ENCODE results near the gene MMP10.

The MMP10 gene

DNA sequence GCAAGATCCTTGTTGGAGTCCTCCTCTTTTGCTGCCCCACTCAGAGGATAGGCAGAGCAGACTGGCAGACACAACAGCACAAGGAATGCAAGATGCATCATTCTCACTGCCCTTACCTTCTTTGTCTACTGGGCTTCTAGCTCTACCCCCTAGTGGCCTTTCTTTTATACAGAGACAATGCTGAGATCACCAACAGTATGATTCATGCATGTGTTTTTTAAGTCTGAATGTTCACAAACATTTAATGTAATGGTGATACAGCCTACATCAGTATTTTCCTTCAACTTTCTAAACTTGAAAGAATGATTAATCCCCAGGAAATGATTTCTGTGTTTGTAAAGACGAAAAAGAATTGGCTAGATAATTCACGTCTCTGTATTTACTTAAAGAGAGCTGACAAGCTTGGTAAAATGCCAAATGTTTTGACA is at the start of gene MMP10:
TSS of gene MMP10 (minus strand) at position 138 of the 428 bp plus-strand sequence. CDS start at position 101, 37 bp downstream.
- DNase-seq: no peak

DNA sequence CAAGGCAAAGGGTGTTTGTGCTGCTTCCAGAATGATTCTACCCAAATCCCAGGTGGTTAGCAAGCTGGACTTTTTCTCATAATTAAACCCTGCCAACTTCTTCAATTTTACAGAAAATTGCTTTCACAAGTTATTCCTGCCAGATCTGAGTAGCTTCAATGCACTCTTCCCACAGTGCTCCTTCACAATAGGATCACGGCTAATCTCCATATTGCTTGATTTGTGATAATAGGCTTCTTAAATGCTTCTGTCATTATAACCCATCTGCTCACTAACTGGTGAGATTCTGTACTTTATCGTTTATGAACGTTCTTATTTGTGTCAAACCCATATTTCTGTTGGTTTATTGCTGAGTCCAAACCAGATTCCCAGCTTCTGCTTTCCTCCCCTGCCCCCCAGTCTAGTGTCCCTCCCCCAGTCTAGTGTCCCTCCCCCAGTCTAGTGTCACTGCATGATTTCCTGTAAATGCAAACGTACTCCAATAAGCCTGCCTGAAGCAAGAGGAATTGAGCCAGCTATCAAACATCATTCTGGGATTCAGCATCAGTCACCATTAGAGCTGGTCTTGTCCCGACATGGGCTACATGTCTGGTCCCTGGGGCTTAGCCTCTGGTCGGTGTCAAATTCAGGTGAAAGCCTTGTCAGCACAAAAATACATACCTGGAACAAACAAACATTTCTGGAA is 49.0 kb upstream of the MMP10 start:
- DNase-seq: no peak

DNA sequence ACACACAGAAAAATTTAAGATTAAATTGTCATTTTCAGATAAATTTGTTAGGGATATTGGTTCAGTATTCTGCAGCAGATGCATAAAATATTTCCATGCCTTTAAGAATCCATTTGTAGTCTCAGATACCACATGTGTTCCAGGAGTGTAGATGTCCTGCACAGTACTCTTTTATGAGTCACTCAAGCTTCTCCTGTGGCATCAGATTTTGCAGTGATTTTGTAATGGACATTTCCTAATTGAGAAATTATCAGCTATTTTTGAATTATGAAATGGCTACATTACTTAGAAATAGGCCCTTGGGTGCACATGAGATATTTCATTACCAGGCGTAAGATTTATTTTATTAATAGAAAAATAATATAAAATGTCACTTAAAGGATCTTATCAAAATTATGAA is 44.1 kb upstream of the MMP10 start:
- DNase-seq: no peak

DNA sequence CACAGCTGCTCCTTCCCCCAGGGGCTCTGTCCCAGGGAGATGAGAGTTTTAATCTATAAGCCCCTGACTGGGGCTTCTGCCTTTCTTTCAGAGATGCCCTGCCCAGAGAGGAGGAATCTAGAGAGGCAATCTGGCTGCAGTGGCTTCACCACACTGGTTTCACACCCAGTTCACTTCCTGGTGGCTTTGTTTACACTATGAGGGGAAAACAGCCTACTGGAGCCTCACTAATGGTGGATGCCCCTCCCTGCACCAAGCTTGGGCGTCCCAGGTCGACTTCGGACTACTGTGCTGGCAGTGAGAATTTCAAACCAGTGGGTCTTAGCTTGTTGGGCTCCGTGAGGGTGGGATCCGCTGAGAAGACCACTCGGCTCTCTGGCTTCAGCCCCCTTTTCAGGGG is 39.1 kb upstream of the MMP10 start:
- no peak for DNase-seq

DNA sequence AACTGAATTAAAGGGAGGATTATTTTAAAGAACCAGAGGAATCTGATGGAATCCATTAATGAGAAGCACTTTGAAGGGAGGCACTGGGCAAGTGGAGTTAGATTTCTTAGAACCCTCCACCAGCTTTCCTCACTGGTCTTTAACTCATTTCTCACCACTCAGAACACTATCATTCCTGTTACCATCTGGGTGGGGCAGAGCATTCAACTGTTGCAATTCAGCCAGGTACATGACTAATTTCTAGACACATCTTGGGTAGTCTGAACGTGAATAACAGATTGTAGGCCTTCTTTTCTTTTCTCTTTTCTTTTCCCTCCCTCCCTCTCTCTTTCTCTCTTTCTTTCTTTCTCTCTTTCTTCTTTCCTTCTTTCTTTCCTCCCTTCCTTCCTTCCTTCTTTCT is 33.1 kb upstream of the MMP10 start:
- no peak for DNase-seq

DNA sequence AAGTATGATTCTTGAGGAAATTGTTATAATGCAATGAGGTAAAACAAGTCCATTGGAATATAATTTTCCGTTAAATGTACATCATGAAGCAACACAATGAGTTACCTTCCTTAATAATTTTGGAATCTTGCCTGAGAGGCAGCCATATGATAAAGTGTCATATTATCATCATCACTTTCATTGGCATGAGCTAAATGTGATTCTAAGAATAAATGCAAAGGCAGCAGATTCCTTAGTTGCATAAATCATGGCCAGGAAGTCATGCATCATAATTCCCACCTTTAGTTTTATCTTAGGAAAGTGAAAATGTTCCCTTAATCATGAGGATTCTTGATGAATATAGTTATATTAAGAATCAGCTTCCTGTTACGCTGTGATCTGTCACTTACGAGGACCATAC is 31.8 kb upstream of the MMP10 start:
- no peak for DNase-seq

DNA sequence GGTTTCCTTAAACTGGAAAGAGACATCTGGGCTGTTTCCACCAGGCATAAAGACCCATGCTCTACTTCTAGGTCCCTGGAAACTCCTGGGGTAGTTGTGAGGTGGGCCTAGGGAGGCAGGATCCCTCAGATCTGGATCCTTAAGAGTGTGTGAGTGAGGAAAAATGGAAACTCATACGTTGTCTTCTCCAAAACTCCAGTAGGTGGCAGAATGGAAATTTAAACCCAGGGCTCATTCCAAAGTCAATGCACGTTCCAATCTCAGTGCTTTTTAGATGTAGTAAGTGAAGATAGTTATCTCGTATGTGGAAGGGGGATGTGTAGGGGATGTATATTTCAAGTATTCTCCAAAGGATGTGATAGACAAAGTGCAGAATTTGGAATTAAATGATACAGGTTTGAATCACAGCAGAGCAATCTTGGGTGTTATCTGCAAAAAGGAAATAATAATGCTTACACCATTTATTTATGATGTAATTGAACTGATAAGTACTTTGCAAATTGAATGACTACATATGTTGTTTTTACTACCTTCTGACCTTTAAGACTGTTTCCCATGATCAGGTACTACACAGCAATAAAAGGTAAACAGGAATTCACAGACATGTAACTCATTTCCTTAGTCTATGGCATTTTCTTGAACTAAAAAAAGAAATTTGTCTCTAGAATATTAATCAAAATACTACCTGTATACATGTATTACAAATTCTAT is 30.7 kb upstream of the MMP10 start:
- no peak for DNase-seq

DNA sequence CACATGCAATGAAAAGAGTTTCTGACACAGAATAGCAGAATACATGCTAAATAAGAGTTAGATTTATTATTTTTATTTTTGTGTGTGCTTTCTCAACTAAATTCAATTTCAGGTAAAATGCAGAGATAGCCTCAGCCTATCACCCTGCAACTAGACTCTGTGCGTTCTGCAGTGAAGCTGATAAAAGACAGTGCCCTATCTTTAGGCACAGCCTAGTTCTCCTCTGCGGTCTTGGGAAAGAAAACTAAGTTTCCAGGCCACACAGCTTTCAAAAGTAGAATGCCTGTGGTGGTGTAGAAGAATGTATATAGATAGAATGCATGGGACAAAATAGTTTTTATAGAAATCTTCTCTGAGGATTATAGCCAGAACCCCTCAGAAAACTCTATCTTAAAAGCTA is 29.5 kb upstream of the MMP10 start:
- no peak for DNase-seq

DNA sequence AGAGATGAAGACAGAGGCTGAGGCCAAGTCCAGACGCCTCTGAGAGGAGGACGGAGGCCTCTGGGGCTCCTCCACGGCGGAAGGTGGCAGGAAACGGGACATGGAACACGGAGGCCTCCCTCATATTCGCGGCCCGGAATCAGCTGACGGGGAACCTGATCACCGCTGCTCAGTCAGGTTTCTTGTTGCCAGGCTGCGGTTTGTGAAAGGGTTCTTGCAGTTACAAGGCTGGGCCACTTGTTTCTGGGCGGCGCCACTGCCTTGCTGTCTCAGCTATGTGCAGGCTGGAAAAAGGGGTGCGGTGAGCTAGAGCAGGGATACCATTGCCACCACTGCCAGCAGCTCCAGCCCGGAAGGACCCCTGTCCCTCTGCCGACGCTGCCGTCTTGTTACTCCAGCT is 27.5 kb upstream of the MMP10 start:
- no peak for DNase-seq

DNA sequence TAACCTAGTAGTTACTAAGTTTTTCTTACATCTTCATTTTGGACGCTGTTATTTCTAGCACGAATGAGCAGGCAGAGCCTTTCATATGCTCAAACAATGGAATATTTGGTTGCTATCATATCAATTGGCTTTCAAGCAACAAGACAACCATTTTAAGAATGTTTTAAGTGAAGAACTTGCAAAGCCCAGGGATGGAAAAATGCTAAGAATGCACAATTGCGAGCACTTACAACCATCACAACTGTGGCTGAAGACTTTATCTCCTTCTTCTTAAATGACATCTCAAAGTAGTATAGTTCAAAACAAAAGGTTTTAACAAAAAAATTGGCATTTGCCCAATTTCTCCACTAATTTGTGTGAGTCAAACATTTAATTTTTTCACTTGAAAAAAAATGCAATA is 25.9 kb upstream of the MMP10 start:
- no peak for DNase-seq

DNA sequence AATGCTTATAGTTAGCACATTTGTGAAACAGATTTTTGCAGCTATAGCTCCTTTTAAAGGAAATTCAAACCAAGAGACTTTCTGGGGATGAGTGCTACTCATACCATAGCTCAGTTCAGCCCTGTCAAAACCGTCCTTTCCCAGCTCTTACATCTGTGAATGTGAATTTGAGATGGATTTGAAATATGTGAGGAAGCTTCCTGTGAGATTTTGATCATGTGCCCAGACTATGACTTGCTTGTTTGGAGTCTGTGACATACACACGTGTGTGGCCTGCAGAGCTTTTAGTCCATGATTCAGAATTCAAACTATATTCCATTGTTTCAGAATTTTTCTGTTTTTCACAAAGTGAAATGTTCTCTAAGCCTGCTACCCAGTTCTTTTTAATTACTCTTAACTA is 21.9 kb upstream of the MMP10 start:
- DNase-seq: no peak

DNA sequence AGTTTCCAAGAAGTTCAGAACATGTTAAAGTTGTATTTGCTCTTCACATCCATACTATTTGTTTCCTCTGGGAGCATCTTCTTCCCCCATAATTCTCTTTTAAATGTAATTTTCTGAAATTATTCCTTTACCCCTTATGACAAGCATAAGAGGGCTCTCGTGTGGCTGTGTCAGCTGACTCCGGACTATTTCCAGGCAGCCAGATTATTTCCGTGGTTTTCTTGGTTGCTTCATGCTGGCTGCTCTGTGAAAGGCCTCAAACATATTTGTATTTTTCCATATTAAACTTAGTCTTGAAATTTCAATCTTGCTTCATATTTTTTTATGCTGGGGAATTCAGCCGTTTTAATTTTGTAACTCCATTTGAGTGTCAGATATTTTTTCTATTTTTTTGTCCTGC is 20.3 kb upstream of the MMP10 start:
- DNase-seq: no peak

DNA sequence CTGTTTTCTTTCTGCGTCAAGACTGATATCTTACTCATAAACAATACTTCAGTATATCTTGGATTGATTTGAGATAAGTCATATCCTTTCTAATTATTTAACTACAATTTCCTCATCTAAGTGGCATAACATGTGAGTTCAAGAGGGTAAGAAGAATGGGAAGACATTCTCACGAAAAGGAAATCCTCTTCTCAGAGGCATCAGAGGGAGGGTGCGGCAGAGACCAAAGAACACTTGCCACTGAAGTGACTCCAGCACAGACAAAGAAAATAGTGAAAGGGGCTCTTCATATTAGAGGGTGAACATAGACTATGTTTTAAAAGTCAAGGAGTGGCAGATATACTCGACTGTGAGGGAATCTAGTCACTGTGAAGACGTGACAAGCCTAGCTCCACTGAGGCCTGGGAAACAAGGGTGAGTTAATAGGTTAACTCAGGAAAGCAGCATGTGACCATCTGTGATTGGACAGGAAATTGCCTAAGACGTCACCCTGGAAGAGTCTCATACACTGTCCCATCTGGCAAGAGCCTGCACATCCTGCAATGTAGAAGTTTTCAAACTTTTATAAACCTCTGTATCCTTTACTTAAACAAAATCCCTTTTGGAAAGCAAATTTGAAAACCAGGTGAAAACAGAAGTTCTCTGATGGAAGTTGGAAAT is 19.4 kb upstream of the MMP10 start:
- DNase-seq: no peak

DNA sequence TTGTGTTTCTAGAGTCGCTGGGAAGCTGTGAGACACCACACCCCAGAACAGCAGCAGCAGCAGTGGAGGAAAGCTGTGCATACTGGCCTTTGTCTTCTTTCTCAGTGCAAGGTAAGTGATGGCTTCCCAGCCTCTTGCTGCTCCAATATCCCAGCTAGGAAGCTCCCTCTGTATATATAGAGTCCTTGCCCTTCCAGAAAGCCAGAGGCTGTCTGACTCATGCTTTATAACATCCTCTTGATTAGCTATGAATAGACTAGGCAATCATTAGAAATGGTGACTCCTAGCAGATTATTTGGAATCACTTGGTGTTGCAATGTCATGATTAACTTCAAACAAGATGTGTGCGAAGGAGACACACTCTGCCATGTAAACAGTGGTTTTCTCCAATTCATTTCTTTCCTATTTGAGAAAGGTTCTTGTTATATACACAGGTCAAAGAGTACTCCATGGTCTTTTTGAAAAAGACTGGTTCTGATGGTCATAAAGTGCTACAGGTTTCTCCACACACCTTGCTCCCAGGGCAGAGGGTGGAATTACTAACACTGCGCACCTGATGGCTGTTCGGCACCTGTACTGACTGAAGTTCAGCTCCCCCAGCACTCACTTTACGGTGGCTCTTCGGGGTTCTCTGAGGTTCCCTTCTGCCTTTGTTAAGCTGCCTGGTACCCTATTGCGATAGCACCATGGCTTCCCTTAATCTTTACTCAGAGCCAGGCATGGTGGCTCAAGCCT is 17.8 kb upstream of the MMP10 start, which contains the start of gene MMP1:
TSS of gene MMP1 (minus strand) at position 149 of the 735 bp plus-strand sequence. CDS start at position 81, 68 bp downstream.
- no peak for DNase-seq

DNA sequence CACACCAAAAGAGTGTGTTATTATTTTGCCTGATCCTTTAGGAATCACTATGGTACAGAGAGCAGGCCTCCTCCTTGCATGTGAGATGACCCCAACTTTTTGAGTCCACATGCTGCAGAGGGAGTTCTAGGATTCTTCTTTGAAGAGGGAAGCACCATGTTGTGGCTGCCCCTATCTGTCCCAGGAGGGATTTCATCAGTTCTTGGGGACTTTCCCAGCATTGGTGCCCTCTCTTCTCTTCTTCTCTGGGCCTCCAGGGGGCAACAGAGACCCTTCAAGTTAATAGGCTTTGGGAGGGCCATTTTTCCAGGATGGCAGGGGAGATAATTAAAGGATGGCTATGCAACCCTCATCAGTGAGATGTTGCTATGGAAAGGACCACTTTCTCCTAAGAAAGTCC is 14.0 kb upstream of the MMP10 start:
- no peak for DNase-seq

DNA sequence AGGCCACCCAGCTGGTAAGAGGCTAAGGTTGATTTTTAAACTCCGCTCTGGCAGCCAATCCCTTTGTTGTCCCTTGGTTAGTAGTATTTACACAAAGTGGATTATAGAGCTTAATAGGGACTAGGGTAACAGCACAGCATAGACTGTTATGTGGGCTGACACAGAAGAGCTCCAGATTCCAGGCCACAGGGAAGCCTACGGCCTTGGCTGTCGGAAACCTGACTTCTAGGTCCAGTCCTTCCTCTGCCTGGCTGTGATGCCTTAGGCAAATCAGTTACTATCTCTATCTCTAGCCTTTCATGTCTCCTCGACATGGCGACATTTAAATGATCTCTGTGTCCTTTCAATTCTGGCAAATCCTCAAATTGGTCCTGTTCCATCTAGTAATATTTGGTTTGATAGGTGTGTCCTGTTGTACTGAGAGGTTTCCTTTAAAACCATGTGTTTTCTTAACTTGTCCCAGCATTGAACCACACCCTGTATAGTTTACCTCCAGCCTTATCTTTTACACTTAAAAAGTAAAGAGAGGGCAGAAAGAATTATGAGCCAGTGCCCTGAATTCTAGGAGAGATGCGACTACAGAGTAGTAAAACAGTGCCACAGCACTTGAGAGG is 13.4 kb upstream of the MMP10 start:
- no peak for DNase-seq

DNA sequence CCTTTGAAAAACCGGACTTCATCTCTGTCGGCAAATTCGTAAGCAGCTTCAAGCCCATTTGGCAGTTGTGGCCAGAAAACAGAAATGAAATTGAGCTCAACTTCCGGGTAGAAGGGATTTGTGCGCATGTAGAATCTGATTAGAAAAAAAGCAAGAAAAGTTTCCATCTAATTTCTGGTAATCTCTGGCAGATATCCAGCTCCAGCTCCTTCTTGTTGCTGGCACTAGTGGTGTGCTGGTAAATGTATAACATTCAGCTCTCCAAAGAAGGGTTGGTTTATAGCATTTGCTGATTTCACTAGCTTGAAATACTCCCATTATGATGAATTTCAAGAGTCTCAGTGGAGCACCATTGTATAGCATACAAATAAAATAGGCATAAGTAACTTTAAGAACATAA is 12.2 kb upstream of the MMP10 start:
- no peak for DNase-seq

DNA sequence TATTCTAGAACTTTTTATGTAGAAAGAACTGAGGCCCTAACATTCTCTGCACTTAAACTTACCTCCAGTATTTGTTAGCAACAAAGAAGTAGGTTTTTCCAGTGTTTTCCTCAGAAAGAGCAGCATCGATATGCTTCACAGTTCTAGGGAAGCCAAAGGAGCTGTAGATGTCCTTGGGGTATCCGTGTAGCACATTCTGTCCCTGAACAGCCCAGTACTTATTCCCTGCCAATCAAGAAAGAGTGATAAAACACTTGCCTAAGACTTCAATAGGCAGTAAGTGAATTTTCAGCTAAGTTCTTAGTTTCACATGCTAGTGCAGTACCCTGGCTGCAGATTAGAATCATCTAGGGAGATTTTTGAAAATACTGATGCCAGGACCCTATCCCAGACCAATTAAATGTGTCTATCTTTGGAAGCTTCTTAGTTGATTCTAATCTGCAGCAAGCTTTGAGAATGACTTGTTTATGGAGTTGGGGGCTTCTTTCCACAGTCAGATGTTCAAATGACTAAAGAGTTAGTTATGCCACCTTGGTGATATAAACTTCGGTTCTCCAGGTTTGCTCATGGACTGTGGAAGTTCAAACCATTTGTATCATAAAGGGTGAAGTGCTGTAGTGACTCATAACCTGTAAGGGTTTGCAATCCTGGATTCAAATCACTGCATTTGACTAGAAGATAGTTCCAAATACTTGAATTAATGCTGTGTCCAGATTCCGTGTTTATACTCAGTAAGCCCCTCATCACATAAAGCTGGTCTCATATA is 11.0 kb upstream of the MMP10 start:
- no peak for DNase-seq

DNA sequence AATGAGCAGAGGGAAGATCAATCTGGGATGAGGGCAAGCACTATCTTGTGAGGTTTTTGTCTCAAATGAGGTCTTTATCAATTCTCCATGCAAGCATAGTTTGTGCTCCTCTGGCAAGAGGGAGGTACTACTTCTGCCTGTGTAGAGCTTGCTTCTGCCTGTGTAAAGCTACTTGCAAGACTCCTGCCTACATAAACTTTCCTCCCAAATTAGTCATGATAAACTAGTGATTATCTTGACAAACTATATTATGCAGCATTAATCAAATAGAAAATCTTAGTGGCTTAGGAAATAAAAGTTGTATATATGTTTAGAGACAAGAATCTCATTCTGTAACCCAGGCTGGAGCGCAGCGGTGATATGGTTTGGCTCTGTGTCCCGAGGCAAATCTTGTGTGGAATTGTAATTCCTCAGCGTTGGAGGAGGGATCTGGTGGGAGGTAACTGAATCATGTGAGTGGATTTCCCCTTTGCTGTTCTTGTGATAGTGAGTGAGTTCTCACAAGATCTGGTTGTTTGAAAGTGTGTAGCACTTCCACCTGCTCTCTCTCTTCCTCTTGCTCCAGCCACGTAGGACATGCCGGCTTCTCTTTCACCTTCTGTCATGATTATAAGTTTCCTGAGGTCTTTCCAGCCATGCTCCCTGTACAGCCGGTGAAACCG is 8.0 kb upstream of the MMP10 start:
- DNase-seq: no peak

DNA sequence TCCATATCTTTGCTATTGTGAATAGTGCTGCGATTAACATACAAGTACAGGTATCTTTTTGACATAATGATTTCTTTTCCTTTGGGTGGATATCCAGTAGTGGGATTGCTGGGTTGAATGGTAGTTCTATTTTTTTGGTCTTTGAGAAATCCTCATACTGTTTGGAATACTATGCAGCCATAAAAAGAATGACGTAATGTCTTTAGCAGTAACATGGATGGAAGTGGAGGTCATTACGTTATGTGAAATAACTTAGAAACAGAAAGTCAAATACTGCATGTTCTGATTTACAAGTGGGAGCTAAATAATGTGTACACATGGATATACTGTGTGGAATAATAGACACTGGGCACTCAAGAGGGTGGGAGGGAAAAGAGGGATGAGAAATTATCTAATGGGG is 4.0 kb upstream of the MMP10 start:
- no peak for DNase-seq

DNA sequence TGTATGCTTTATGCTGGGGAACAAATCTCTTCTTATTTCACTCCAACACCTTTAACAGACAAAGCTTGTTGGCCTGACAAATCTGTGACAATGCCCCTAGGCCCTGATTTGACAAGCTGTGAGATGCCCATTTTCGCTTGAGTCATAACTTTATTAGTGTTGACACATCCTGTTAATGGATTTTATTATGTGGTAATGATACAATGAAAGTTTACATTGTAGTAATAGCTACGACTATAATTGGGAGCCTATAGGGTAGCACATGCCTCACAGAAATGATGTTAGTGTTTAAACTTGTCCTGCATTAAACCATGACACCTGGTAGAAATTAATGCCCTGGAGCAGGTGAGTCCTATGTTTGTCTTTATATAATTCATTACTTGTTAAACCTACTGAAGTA is 3.3 kb upstream of the MMP10 start:
- no peak for DNase-seq

DNA sequence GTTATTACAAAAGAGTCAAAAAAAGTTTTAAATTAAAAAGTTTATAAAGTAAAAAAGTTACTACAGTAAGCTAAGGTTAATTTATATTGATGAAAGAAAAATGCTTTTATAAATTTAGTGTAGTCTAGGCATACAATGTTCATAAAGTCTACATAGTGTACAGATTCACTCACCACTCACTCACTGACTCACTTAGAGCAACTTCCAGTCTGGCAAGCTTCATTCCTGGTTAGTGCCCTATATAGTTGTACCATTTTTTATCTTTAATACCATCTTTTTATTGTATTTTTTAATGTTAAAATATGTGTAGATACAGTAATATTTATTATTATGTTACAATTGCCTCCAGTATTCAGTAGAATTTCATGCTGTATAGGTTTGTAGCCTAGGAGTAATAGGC is 2.6 kb upstream of the MMP10 start:
- no peak for DNase-seq

Data from DMS79 (cell line).